Panc1 (cell line): ENCODE data around the gene NOSTRIN.

ENCODE experiments used
- CTCF ChIP-seq: fragments of 450-650 bp; IDR thresholded peaks from 2 replicates; pipeline ENCODE4 v1.5.1; 2017; ENCODE audit warnings: mild to moderate bottlenecking
- POLR2AphosphoS5 ChIP-seq: IDR thresholded peaks from 2 replicates; pipeline ENCODE4 v1.6.1; 2012; ENCODE audit warnings: mild to moderate bottlenecking, low read depth, low read length, moderate library complexity
- REST ChIP-seq, 2 experiments: IDR thresholded peaks; 2 replicates each; pipeline ENCODE4 v1.6.1; 2011 to 2012; ENCODE audit warnings: low read depth in 2 of 2, control low read depth in 1 of 2, low read length in 1 of 2, mild to moderate bottlenecking in 1 of 2, moderate library complexity in 1 of 2; ENCODE audit not compliant: insufficient read depth in 1 of 2
- TCF7L2 ChIP-seq: IDR thresholded peaks from 2 replicates; pipeline ENCODE4 v1.6.1; 2011; ENCODE audit warnings: mild to moderate bottlenecking, low read depth, low read length, inconsistent platforms

DNA sequence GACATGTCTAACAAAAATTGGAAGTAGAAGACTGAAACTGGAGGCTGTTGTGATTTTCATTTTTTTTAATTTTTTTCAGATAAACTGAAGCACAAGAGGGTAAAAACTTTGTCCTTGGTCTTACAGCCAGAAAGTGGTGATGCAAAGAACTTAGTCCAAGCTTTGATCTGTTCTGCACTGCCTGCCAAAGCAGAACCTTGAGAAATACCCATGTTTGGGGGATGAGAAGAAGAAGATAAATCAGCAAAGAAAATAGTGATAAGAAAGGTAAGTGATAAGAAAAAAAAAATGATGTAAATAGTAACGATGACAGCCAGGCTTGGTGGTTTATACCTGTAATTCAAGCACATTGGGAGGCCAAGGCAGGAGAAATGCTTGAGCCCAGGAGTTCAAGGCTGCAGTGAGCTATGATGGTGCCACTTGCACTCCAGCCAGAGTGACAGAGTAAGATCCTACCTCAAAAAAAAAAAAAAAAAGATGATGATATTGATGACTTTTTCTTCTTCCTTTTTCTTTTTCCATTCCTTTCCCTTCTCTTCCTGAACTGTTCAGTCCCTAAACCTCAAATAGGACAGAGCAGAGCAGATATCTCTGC, 14.6 kb upstream of the NOSTRIN start:
- TF ChIP-seq REST (IDR thresholded peaks at IDR 0.05; ENCODE audit: insufficient read depth in 1 of 2, low read depth in 2 of 2, low read length in 1 of 2) (no peak), POLR2AphosphoS5 (no peak), CTCF (no peak), TCF7L2 (no peak)
